HepG2 (cell line): ENCODE data around the gene MYL12B. TPM values are rescaled to one million over a fixed set of nuclear protein-coding genes. Genes with fewer than 3 reads are reported as not detected.

Source experiments
- FOXO1 ChIP-seq: sonication (generic); formaldehyde crosslinking; IDR thresholded peaks from 2 replicates; pipeline ENCODE4 v1.4.0; 2020; ENCODE audit warnings: missing genetic modification reagents
- HINFP ChIP-seq: sonication (generic); formaldehyde crosslinking; IDR thresholded peaks from 2 replicates; pipeline ENCODE4 v1.4.0; 2020; ENCODE audit warnings: low read depth, mild to moderate bottlenecking, missing genetic modification reagents
- KDM4B ChIP-seq: sonication (generic); formaldehyde crosslinking; IDR thresholded peaks from 2 replicates; pipeline ENCODE4 v1.4.0; 2020; ENCODE audit warnings: missing genetic modification reagents
- KLF9 ChIP-seq: IDR thresholded peaks from 2 replicates; pipeline ENCODE4 v1.6.1; 2016; ENCODE audit warnings: low read depth
- POLR2AphosphoS5 ChIP-seq: IDR thresholded peaks from 2 replicates; pipeline ENCODE4 v1.6.1; 2012; ENCODE audit warnings: low read depth, low read length
- RORA ChIP-seq: sonication (generic); formaldehyde crosslinking; IDR thresholded peaks from 2 replicates; pipeline ENCODE4 v1.5.0; 2020; ENCODE audit warnings: mild to moderate bottlenecking, missing genetic modification reagents, moderate library complexity
- SETDB1 ChIP-seq: sonication (generic); formaldehyde crosslinking; IDR thresholded peaks from 2 replicates; pipeline ENCODE4 v1.5.1; 2020; ENCODE audit warnings: missing genetic modification reagents, mild to moderate bottlenecking, borderline replicate concordance
- ZNF263 ChIP-seq: sonication (generic); formaldehyde crosslinking; IDR thresholded peaks from 2 replicates; pipeline ENCODE4 v1.4.0; 2020; ENCODE audit warnings: missing genetic modification reagents
- ZNF276 ChIP-seq: sonication (generic); formaldehyde crosslinking; IDR thresholded peaks from 2 replicates; pipeline ENCODE4 v1.4.0; 2020; ENCODE audit warnings: mild to moderate bottlenecking, low read depth, missing genetic modification reagents
- ZNF329 ChIP-seq: sonication (generic); formaldehyde crosslinking; IDR thresholded peaks from 2 replicates; pipeline ENCODE4 v1.9.0; 2021; ENCODE audit warnings: low read depth, mild to moderate bottlenecking, missing genetic modification reagents
- ZNF33B ChIP-seq: sonication (generic); formaldehyde crosslinking; IDR thresholded peaks from 2 replicates; pipeline ENCODE4 v1.5.1; 2020; ENCODE audit warnings: mild to moderate bottlenecking, missing genetic modification reagents
- ZNF678 ChIP-seq: sonication (generic); formaldehyde crosslinking; IDR thresholded peaks from 2 replicates; pipeline ENCODE4 v1.4.0; 2020; ENCODE audit warnings: mild to moderate bottlenecking, missing genetic modification reagents
- ZNF720 ChIP-seq: sonication (generic); formaldehyde crosslinking; IDR thresholded peaks from 2 replicates; pipeline ENCODE4 v1.4.0; 2020; ENCODE audit warnings: missing genetic modification reagents
- ZNF761 ChIP-seq: sonication (generic); formaldehyde crosslinking; conservative IDR thresholded peaks from 2 replicates; pipeline ENCODE4 v1.4.0; 2020; ENCODE audit warnings: mild to moderate bottlenecking, missing genetic modification reagents
- ZSCAN5A ChIP-seq: sonication (generic); formaldehyde crosslinking; IDR thresholded peaks from 2 replicates; pipeline ENCODE4 v1.8.0; 2022; ENCODE audit warnings: mild to moderate bottlenecking, missing genetic modification reagents, borderline replicate concordance
- polyA plus RNA-seq, 8 experiments: library from polyadenylated mRNA; depleted of rRNA in 3 of 8; stranded (reverse) in 7 of 8; unstranded in 1 of 8; fragments of >200 nt; fragmentation: Illumina TruSeq in 4 of 8; extraction: Trizol in 4 of 8; gene quantifications; 2 replicates each; pipeline versions ENCODE4 v1.2.1 to v1.2.3, GENCODE V29; 2011 to 2016; ENCODE audit warnings: low read depth in 4 of 8, missing spikeins in 1 of 8, mixed read lengths in 1 of 8; ENCODE audit not compliant: insufficient read depth in 1 of 8
- total RNA-seq, 5 experiments: library from RNA; depleted of rRNA; stranded (reverse); fragments of >200 nt; fragmentation: Illumina TruSeq; extraction: Trizol; gene quantifications; 2 replicates each; pipeline ENCODE4 v1.2.3, GENCODE V29; 2016; ENCODE audit warnings: low read depth in 1 of 5
- TF ChIP-seq, protein P1 (sequence below): sonication (generic); formaldehyde crosslinking; IDR thresholded peaks from 2 replicates; pipeline ENCODE4 v1.5.0; 2020; ENCODE audit warnings: mild to moderate bottlenecking, missing genetic modification reagents
- TF ChIP-seq, protein P2 (sequence below): sonication (generic); formaldehyde crosslinking; IDR thresholded peaks from 2 replicates; pipeline ENCODE4 v1.5.1; 2020; ENCODE audit warnings: mild to moderate bottlenecking, missing genetic modification reagents, moderate library complexity

Gene MYL12B
- total and polyA plus RNA-seq, 2 of the 13 experiments (the other 11 are each of a cell fraction or from before 2014, with no cell fraction given): 265 to 340 TPM

DNA sequence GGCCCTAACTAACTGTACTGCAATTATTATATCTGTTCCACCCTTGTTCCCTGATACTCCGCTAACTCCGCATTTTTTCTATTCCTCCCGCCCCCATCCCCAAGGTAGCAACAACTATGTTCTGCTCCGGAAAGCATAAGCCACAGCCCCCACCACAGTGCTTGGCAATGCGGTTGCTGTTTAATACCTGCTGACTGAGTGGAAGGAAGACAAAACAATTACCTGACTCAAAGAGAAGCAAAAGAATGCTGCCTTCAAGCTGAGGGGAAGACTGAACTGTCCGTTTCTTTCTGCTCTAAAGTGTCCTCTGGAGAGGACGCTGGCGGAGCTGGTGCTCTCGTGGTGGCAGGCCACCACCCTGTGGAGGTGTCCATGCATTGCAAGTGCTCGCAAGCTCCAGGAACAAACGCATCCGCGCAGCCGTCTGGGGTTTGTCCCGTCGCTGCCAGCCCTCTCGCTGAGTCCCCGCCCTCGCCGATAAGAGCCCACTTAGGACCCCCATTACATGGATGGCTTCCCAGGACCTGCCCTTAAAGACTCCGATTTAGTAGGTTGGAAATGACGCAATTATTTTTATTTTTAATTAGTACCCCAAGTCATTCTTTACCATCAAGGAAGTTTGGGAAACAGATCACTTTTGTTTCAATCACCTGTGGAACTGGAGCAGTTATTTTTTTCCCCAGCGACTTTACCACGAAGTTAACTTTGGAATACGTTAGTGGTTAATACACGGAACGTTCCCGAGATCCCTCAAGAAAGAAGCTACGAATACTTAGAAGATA lies 15.9 kb upstream of the MYL12B start (continued):
- TF ChIP-seq POLR2AphosphoS5 (0 out of 2 replicates have a peak, but pooled peaks have one; percentile 26), ZNF33B (CRISPR knock-in tag) (0 out of 2 replicates have a peak, but pooled peaks have one; percentile 67), ZNF678 (no peak), ZNF263 (CRISPR knock-in tag) (0 out of 2 replicates have a peak, but pooled peaks have one; percentile 17), SETDB1 (no peak), ZNF761 (CRISPR knock-in tag) (0 out of 2 replicates have a peak, but pooled peaks have one; percentile 46), ZSCAN5A (CRISPR knock-in tag) (peak; percentile 69; the same call in 1 of the 2 replicates), ZNF720 (CRISPR knock-in tag) (no peak), KDM4B (no peak), KLF9 (CRISPR knock-in tag) (0 out of 2 replicates have a peak, but pooled peaks have one; percentile 71), HINFP (CRISPR knock-in tag) (0 out of 2 replicates have a peak, but pooled peaks have one; percentile 61), ZNF276 (no peak), FOXO1 (peak; percentile 83), RORA (0 out of 2 replicates have a peak, but pooled peaks have one; percentile 64), ZNF329 (CRISPR knock-in tag) (no peak)
- TF ChIP-seq, protein P1, sequence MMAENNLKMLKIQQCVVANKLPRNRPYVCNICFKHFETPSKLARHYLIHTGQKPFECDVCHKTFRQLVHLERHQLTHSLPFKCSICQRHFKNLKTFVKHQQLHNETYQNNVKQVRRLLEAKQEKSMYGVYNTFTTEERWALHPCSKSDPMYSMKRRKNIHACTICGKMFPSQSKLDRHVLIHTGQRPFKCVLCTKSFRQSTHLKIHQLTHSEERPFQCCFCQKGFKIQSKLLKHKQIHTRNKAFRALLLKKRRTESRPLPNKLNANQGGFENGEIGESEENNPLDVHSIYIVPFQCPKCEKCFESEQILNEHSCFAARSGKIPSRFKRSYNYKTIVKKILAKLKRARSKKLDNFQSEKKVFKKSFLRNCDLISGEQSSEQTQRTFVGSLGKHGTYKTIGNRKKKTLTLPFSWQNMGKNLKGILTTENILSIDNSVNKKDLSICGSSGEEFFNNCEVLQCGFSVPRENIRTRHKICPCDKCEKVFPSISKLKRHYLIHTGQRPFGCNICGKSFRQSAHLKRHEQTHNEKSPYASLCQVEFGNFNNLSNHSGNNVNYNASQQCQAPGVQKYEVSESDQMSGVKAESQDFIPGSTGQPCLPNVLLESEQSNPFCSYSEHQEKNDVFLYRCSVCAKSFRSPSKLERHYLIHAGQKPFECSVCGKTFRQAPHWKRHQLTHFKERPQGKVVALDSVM: peak; percentile 63
- TF ChIP-seq, protein P2, sequence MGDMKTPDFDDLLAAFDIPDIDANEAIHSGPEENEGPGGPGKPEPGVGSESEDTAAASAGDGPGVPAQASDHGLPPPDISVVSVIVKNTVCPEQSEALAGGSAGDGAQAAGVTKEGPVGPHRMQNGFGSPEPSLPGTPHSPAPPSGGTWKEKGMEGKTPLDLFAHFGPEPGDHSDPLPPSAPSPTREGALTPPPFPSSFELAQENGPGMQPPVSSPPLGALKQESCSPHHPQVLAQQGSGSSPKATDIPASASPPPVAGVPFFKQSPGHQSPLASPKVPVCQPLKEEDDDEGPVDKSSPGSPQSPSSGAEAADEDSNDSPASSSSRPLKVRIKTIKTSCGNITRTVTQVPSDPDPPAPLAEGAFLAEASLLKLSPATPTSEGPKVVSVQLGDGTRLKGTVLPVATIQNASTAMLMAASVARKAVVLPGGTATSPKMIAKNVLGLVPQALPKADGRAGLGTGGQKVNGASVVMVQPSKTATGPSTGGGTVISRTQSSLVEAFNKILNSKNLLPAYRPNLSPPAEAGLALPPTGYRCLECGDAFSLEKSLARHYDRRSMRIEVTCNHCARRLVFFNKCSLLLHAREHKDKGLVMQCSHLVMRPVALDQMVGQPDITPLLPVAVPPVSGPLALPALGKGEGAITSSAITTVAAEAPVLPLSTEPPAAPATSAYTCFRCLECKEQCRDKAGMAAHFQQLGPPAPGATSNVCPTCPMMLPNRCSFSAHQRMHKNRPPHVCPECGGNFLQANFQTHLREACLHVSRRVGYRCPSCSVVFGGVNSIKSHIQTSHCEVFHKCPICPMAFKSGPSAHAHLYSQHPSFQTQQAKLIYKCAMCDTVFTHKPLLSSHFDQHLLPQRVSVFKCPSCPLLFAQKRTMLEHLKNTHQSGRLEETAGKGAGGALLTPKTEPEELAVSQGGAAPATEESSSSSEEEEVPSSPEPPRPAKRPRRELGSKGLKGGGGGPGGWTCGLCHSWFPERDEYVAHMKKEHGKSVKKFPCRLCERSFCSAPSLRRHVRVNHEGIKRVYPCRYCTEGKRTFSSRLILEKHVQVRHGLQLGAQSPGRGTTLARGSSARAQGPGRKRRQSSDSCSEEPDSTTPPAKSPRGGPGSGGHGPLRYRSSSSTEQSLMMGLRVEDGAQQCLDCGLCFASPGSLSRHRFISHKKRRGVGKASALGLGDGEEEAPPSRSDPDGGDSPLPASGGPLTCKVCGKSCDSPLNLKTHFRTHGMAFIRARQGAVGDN (CRISPR knock-in tag): peak; percentile 84
